ENCODE measurements around the gene C12orf75.

C12orf75 gene

DNA sequence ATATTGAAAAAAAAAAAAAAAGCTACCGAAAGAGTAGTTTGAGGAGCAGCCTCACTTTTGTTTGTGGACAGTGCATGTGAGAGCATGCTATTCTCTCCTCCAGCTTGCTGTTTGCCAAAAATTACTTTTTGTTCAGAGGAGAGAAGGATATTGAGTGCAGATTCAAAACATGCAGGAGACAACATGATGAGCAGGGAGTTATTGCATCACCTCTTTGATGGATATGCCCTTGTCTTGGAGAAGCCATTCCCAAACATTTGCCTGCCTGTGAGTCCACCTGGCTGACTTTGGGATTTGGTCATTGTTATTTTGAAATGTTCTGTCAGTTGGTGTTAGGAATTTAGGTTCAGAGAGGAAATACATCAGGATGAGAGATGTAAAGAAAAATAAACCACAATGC, 2.4 kb downstream of the C12orf75 start:
- TF ChIP-seq, protein P1, sequence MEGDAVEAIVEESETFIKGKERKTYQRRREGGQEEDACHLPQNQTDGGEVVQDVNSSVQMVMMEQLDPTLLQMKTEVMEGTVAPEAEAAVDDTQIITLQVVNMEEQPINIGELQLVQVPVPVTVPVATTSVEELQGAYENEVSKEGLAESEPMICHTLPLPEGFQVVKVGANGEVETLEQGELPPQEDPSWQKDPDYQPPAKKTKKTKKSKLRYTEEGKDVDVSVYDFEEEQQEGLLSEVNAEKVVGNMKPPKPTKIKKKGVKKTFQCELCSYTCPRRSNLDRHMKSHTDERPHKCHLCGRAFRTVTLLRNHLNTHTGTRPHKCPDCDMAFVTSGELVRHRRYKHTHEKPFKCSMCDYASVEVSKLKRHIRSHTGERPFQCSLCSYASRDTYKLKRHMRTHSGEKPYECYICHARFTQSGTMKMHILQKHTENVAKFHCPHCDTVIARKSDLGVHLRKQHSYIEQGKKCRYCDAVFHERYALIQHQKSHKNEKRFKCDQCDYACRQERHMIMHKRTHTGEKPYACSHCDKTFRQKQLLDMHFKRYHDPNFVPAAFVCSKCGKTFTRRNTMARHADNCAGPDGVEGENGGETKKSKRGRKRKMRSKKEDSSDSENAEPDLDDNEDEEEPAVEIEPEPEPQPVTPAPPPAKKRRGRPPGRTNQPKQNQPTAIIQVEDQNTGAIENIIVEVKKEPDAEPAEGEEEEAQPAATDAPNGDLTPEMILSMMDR (IDR thresholded peaks at IDR 0.05; ENCODE audit: insufficient read depth, missing control alignments), result no peak
- FAIRE-seq (no peak), DNase-seq (ENCODE audit: insufficient read length, low spot score) (no peak)

DNA sequence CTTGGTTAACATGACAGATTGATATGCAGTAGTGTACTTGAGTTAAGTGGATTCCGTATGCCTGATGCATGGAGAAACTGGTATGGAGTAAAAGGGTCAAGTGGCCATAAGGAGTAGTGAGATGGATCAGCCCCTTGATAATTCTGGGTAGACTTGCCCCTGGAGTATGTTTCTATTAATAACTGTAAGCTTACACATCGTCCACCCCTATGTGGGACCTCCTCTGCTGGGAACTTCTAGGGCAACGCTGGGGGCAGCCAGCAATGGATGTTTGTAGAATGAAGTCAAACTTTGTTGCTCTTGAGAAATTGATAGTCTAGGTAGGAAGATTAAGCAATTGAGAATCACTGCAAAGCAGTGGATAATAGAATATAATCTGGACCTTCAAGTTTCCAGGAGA, 3.5 kb downstream of the C12orf75 start:
- FAIRE-seq (no peak), DNase-seq (ENCODE audit: insufficient read length, low spot score) (no peak)
- TF ChIP-seq, protein P1 (IDR thresholded peaks at IDR 0.05; ENCODE audit: insufficient read depth, missing control alignments), result no peak

DNA sequence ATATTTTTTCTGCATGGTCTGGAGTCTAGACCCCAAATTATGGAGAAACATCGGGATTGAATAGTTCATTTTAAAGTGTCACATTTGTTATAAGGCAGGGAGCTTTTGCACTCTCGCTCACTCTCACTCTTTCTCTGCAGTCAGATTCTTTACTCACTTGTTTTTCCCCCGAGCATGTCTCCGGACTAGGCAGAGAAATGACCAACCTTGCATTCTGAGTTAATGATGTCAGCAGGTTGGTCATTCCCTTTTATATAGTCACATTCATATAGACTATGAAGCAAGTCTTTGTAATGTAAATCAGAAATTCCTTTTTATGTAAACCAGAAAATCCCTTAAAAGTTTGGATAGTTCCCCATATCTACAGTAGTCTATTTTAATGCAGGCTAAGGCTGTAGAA, 4.1 kb downstream of the C12orf75 start:
- TF ChIP-seq, protein P1 (IDR thresholded peaks at IDR 0.05; ENCODE audit: insufficient read depth, missing control alignments), result no peak
- no peak for FAIRE-seq
- DNase-seq (ENCODE audit: insufficient read length, low spot score), result no peak

DNA sequence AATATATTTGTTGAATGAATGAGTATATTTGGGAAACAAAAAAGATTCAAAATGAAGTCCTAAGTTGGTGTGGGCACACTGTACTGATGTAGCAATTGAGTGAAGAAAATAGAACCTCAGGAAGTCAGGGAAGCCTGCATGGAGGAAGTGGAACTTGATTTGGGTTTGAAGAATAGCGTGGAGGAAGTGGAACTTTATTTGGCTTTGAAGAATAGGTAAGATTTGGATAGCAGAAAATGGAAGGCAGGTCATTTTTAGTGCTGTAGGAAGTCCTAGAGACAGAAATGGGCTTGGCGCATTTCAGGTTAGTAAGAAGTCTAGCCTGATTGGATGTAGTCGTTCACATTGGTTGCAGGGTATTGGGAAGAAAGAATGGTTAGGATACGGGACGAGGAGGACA, 5.4 kb downstream of the C12orf75 start:
- FAIRE-seq (no peak), DNase-seq (ENCODE audit: insufficient read length, low spot score) (no peak)
- TF ChIP-seq, protein P1 (IDR thresholded peaks at IDR 0.05; ENCODE audit: insufficient read depth, missing control alignments), result no peak

DNA sequence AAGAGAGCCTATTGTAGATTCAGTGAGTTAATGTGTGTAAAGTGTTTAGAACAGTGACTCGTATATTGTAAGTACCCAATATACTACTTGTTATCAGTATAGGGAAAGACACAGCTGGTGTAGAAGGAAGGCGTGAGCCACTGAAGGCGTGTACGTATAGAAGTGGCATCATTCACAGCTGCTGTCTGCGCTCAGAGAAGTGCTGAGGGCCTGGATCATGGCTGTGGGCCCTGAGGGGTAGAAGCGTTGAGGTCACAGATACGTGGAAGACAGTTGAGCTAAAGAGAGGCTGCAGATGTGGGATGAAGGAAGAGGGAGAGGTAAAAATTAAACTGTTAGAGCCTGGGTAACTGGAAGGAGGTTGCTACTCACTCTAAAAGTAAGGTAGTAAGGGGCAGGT, 5.9 kb downstream of the C12orf75 start:
- TF ChIP-seq, protein P1 (IDR thresholded peaks at IDR 0.05; ENCODE audit: insufficient read depth, missing control alignments), result no peak
- FAIRE-seq, result no peak
- DNase-seq (ENCODE audit: insufficient read length, low spot score), result no peak

DNA sequence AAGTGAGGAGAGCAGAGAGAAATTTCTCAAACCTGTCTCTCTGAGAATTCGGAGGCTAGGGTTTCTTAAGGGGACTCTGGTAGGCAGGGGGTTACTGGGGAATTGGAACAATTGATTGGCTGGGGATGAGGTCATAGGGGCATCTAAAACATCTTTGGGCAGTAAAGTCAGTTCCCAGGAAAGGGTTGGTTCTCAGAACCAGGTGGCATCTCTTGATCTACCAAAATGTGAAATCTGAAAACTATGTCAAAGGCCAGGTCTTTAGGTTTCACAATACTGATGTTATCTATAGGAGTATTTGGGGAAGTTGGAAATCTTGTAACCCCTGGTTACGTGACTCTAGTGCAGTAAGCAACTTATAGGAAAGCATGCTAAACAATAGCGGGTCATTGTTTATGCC, 6.9 kb downstream of the C12orf75 start:
- no peak for DNase-seq (ENCODE audit: insufficient read length, low spot score)
- TF ChIP-seq, protein P1 (IDR thresholded peaks at IDR 0.05; ENCODE audit: insufficient read depth, missing control alignments), result no peak
- no peak for FAIRE-seq

DNA sequence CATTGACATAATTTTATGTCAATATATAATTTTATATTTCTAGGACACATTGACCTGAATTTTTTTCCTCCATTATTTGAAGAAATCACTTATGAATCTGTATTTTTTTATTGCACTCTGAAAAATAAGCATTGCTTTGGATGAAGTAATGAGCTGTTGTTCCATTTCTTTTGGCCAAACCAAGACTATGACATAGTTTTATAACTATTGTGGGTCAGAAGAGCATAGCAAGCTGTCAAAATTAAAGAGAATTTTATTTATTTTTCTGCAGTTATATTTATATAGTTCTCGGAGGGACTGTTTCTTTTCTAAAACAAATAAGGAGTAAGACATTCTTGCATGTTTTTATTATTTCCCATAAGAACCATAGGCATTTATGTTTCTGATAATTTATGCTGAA, 8.5 kb downstream of the C12orf75 start:
- DNase-seq (ENCODE audit: insufficient read length, low spot score) (no peak), FAIRE-seq (no peak)
- TF ChIP-seq, protein P1 (IDR thresholded peaks at IDR 0.05; ENCODE audit: insufficient read depth, missing control alignments), result no peak
